H9 (cell line): Measurements from ENCODE around the gene PHLDA3. TPM values are rescaled to one million over a fixed set of nuclear protein-coding genes. Genes with fewer than 3 reads are reported as not detected.

Source experiments
- DNase-seq: peaks from one replicate; pipeline ENCODE4 v3.0.0-alpha.2; 2017
- H2AFZ ChIP-seq: one replicate; pipeline ENCODE4 v1.6.1; 2013; ENCODE audit warnings: mild to moderate bottlenecking, low read length, control low read depth, moderate library complexity
- H2AK5ac ChIP-seq: 2 replicates; pipeline ENCODE4 v1.6.1; 2013; ENCODE audit warnings: low read length, control low read depth, mixed read lengths; ENCODE audit not compliant: insufficient read length
- H2BK120ac ChIP-seq: one replicate; pipeline ENCODE4 v1.6.1; 2013; ENCODE audit warnings: low read depth, mild to moderate bottlenecking, low read length, control low read depth, inconsistent platforms; ENCODE audit not compliant: poor library complexity, severe bottlenecking
- H2BK12ac ChIP-seq: 2 replicates; pipeline ENCODE4 v1.6.1; 2013; ENCODE audit warnings: low read length, control low read depth, mixed read lengths, low read depth; ENCODE audit not compliant: insufficient read length
- H2BK15ac ChIP-seq: 2 replicates; pipeline ENCODE4 v1.6.1; 2013; ENCODE audit warnings: low read depth, low read length, control low read depth
- H2BK20ac ChIP-seq: one replicate; pipeline ENCODE4 v1.6.1; 2013; ENCODE audit warnings: low read depth, mild to moderate bottlenecking, low read length, control low read depth, inconsistent platforms; ENCODE audit not compliant: poor library complexity, severe bottlenecking
- H2BK5ac ChIP-seq: 2 replicates; pipeline ENCODE4 v1.6.1; 2013; ENCODE audit warnings: low read length, control low read depth, mixed read lengths; ENCODE audit not compliant: insufficient read length
- H3K14ac ChIP-seq: 2 replicates; pipeline ENCODE4 v1.6.1; 2013; ENCODE audit warnings: low read length, control low read depth; ENCODE audit not compliant: insufficient read depth
- H3K18ac ChIP-seq: 2 replicates; pipeline ENCODE4 v1.6.1; 2013; ENCODE audit warnings: low read depth, mild to moderate bottlenecking, mixed read lengths, low read length, control low read depth; ENCODE audit not compliant: insufficient read length
- H3K23ac ChIP-seq: 2 replicates; pipeline ENCODE4 v1.6.1; 2013; ENCODE audit warnings: low read length, control low read depth, mixed read lengths, low read depth; ENCODE audit not compliant: insufficient read length
- H3K23me2 ChIP-seq: 2 replicates; pipeline ENCODE4 v1.6.1; 2013; ENCODE audit warnings: low read depth, mild to moderate bottlenecking, mixed read lengths, low read length, control low read depth; ENCODE audit not compliant: insufficient read length, poor library complexity, severe bottlenecking
- H3K27ac ChIP-seq: 2 replicates; pipeline ENCODE4 v1.5.1; 2013; ENCODE audit warnings: low read length, control low read depth, mixed read lengths, low read depth; ENCODE audit not compliant: insufficient read length
- H3K27me3 ChIP-seq: 2 replicates; pipeline ENCODE4 v1.6.1; 2013; ENCODE audit warnings: low read length, control low read depth, inconsistent platforms; ENCODE audit not compliant: insufficient read depth
- H3K4ac ChIP-seq: 2 replicates; pipeline ENCODE4 v1.6.1; 2013; ENCODE audit warnings: low read depth, mild to moderate bottlenecking, control low read depth, inconsistent platforms, low read length, moderate library complexity
- H3K4me1 ChIP-seq: 2 replicates; pipeline ENCODE4 v1.6.1; 2013; ENCODE audit warnings: low read length, control low read depth, inconsistent platforms; ENCODE audit not compliant: insufficient read depth
- H3K4me2 ChIP-seq: 2 replicates; pipeline ENCODE4 v1.6.1; 2013; ENCODE audit warnings: low read length, control low read depth, mixed read lengths; ENCODE audit not compliant: insufficient read length, insufficient read depth
- H3K56ac ChIP-seq: 2 replicates; pipeline ENCODE4 v1.6.1; 2013; ENCODE audit warnings: low read depth, mild to moderate bottlenecking, mixed read lengths, low read length, control low read depth; ENCODE audit not compliant: insufficient read length
- H3K79me1 ChIP-seq: 2 replicates; pipeline ENCODE4 v1.6.1; 2013; ENCODE audit warnings: low read depth, mild to moderate bottlenecking, moderate library complexity, low read length, control low read depth, inconsistent platforms; ENCODE audit not compliant: insufficient read depth, poor library complexity, severe bottlenecking
- H3K79me2 ChIP-seq: 2 replicates; pipeline ENCODE4 v1.6.1; 2013; ENCODE audit warnings: low read length, control low read depth, inconsistent platforms; ENCODE audit not compliant: insufficient read depth
- H3K9ac ChIP-seq: 2 replicates; pipeline ENCODE4 v1.6.1; 2013; ENCODE audit warnings: low read length, control low read depth, mixed read lengths; ENCODE audit not compliant: insufficient read length; ENCODE audit errors: extremely low read depth
- H3K9me3 ChIP-seq: one replicate; pipeline ENCODE4 v1.6.1; 2013; ENCODE audit warnings: low read depth, low read length, inconsistent platforms; ENCODE audit not compliant: control insufficient read depth
- H3T11ph ChIP-seq: one replicate; pipeline ENCODE4 v1.6.1; 2013; ENCODE audit warnings: mild to moderate bottlenecking, low read length, control low read depth, inconsistent platforms
- H4K20me1 ChIP-seq: one replicate; pipeline ENCODE4 v1.6.1; 2013; ENCODE audit not compliant: control insufficient read depth, insufficient read length, insufficient read depth
- H4K5ac ChIP-seq: 2 replicates; pipeline ENCODE4 v1.6.1; 2013; ENCODE audit warnings: low read depth, mild to moderate bottlenecking, mixed read lengths, low read length, control low read depth; ENCODE audit not compliant: insufficient read length
- H4K8ac ChIP-seq: replicated peaks from 2 replicates; pipeline ENCODE4 v1.6.1; 2013; ENCODE audit warnings: low read length, control low read depth, mixed read lengths, low read depth; ENCODE audit not compliant: insufficient read length
- H4K91ac ChIP-seq: 2 replicates; pipeline ENCODE4 v1.6.1; 2013; ENCODE audit warnings: low read depth, mild to moderate bottlenecking, moderate library complexity, mixed read lengths, low read length, control low read depth; ENCODE audit not compliant: insufficient read length
- H3K27ac Mint-ChIP-seq, 3 experiments: 2 replicates in 2 of 3; 3 replicates in 1 of 3; pipeline ENCODE4 v1.8.0; 2020 to 2021; ENCODE audit warnings: mixed read lengths in 3 of 3, mild to moderate bottlenecking in 1 of 3, moderate library complexity in 1 of 3
- H3K27me3 Mint-ChIP-seq: 2 replicates; pipeline ENCODE4 v1.8.0; 2021; ENCODE audit warnings: low read depth, mild to moderate bottlenecking, moderate library complexity, mixed read lengths
- H3K36me3 Mint-ChIP-seq, 3 experiments: 2 replicates in 2 of 3; 3 replicates in 1 of 3; pipeline ENCODE4 v1.8.0; 2020 to 2021; ENCODE audit warnings: low read depth in 3 of 3, mixed read lengths in 3 of 3; ENCODE audit not compliant: insufficient read depth in 1 of 3
- H3K4me1 Mint-ChIP-seq, 2 experiments: 2 replicates each; pipeline ENCODE4 v1.8.0; 2020; ENCODE audit warnings: mixed read lengths in 2 of 2
- H3K4me3 Mint-ChIP-seq, 2 experiments: 2 replicates in 1 of 2; 3 replicates in 1 of 2; pipeline ENCODE4 v1.8.0; 2020 to 2021; ENCODE audit warnings: mild to moderate bottlenecking in 2 of 2, mixed read lengths in 2 of 2, moderate library complexity in 1 of 2
- H3K9me3 Mint-ChIP-seq, 2 experiments: 2 replicates in 1 of 2; 3 replicates in 1 of 2; pipeline ENCODE4 v1.8.0; 2020; ENCODE audit warnings: mild to moderate bottlenecking in 2 of 2, mixed read lengths in 2 of 2, moderate library complexity in 1 of 2
- WGBS: extraction: QIAGEN DNeasy Blood & Tissue Kit; methylation state at CpG from one replicate; pipeline ENCODE4 v1.1.7; 2013; ENCODE audit warnings: missing lambda C conversion rate, low lambda C conversion rate, mixed read lengths; ENCODE audit not compliant: insufficient read length; ENCODE audit errors: extremely low coverage; 5-methylcytosine and 5-hydroxymethylcytosine counted together
- total RNA-seq: library from RNA; stranded (reverse); gene quantifications from 2 replicates; pipeline ENCODE4 v1.2.1, GENCODE V29; 2021
- TF ChIP-seq, protein P1 (sequence below): fragments of 200-600 bp; sonication (generic); conservative IDR thresholded peaks from 3 replicates; pipeline ENCODE4 v1.8.0; 2021; ENCODE audit warnings: antibody characterized with exemption, mild to moderate bottlenecking

The PHLDA3 gene
- total RNA-seq, 1 experiment from 2014 or later = 53.9 TPM

DNA sequence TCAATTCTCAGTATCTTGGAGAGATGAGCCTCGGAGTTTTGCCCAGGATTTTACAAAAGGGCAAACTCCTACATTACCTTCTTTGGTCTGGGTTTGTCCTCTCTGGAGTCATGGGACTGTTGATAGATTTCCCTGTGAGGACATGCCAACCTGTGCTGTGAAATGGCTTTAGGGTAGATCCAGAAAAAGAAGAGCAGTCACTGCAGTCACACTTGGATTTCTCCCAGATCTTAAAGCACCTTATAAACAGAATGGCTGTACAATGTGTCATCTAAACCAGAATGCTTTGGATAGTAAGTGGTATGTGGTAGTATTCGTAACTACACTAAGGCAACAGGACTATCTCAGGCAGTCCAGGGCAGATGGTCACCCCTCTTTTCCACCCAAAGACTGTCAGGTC lies 39.8 kb upstream of the PHLDA3 start:
- Histone ChIP-seq H2BK12ac (no peak overlapping the region), H3T11ph (no peak overlapping the region), H2BK15ac (no peak overlapping the region), H3K27ac (no peak overlapping the region), H4K8ac (no peak overlapping the region), H3K14ac (no peak overlapping the region), H3K9me3 (no peaks in the 10 kb centered on the region), H3K79me1 (no peaks in the 10 kb centered on the region), H3K56ac (no peak overlapping the region), H3K23me2 (peaks cover 8% of the 10 kb centered on the region), H3K4me2 (no peak overlapping the region), H2BK120ac (no peak overlapping the region), H3K18ac (no peak overlapping the region), H4K5ac (no peak overlapping the region), H3K27me3 (peaks cover 4% of the 10 kb centered on the region; the same call in 1 of the 2 replicates), H2BK20ac (no peak overlapping the region), H2BK5ac (no peak overlapping the region), H4K20me1 (no peaks in the 10 kb centered on the region), H3K4ac (no peak overlapping the region), H3K23ac (no peak overlapping the region), H2AK5ac (no peak overlapping the region), H2AFZ (no peak overlapping the region), H3K79me2 (no peaks in the 10 kb centered on the region), H3K4me1 (no peaks in the 10 kb centered on the region; the same call in 1 of the 2 replicates), H4K91ac (no peak overlapping the region), H3K9ac (no peak overlapping the region)
- peaks cover 28 to 32% of the 10 kb centered on the region in 2 experiments for H3K4me1 Mint-ChIP-seq
- no peaks in the 10 kb centered on the region for H3K36me3 Mint-ChIP-seq
- H3K27ac Mint-ChIP-seq = no peak overlapping the region
- no peak overlapping the region for H3K4me3 Mint-ChIP-seq
- TF ChIP-seq, protein P1, sequence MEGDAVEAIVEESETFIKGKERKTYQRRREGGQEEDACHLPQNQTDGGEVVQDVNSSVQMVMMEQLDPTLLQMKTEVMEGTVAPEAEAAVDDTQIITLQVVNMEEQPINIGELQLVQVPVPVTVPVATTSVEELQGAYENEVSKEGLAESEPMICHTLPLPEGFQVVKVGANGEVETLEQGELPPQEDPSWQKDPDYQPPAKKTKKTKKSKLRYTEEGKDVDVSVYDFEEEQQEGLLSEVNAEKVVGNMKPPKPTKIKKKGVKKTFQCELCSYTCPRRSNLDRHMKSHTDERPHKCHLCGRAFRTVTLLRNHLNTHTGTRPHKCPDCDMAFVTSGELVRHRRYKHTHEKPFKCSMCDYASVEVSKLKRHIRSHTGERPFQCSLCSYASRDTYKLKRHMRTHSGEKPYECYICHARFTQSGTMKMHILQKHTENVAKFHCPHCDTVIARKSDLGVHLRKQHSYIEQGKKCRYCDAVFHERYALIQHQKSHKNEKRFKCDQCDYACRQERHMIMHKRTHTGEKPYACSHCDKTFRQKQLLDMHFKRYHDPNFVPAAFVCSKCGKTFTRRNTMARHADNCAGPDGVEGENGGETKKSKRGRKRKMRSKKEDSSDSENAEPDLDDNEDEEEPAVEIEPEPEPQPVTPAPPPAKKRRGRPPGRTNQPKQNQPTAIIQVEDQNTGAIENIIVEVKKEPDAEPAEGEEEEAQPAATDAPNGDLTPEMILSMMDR = no peak
- no CpG with 5 or more reads among the region's 2 CpGs for WGBS
- DNase-seq = no peak
- H3K9me3 Mint-ChIP-seq = no peaks in the 10 kb centered on the region
- H3K27me3 Mint-ChIP-seq = peaks cover 2% of the 10 kb centered on the region; the same call in 1 of the 2 replicates
